SK-N-SH (cell line): ENCODE data around the gene YARS1. TPM values are rescaled to one million over a fixed set of nuclear protein-coding genes. Genes with fewer than 3 reads are reported as not detected.

Source experiments
- CTCF ChIA-PET: fragments of 300-600, 350-600 bp; formaldehyde crosslinking; extraction: SDS; loops from one replicate; lab custom pipeline; 2021; lab: Yijun Ruan, JAX
- POLR2A ChIA-PET: fragments of 350-600 bp; sonication (Branson Sonifier 250); formaldehyde crosslinking; extraction: SDS; loops from one replicate; lab custom pipeline; 2020; ENCODE audit warnings: antibody characterized with exemption, inconsistent platforms; lab: Yijun Ruan, JAX
- DNase-seq: peaks from one replicate; pipeline ENCODE4 v3.0.0; 2012
- H2AFZ ChIP-seq: fragments of 200-600 bp; sonication (generic); 2 replicates; pipeline ENCODE4 v1.8.1; 2016; ENCODE audit warnings: antibody characterized with exemption, mild to moderate bottlenecking, low read depth
- H3F3A ChIP-seq: fragments of 200-600 bp; sonication (generic); replicated peaks from 2 replicates; pipeline ENCODE3; 2016; ENCODE audit warnings: antibody characterized with exemption, mild to moderate bottlenecking; ENCODE audit not compliant: insufficient read depth
- H3K27ac ChIP-seq, 2 experiments: fragments of 200-500 bp in 1 of 2; fragments of 200-600 bp in 1 of 2; sonication (Bioruptor generic) in 1 of 2; sonication (generic), shearing (Covaris generic) in 1 of 2; 2 replicates each; pipeline versions ENCODE4 v1.5.1 to v1.6.1; 2014 to 2016; ENCODE audit warnings: low read depth in 2 of 2, inconsistent platforms in 1 of 2, low read length in 1 of 2, mild to moderate bottlenecking in 1 of 2, mixed read lengths in 1 of 2
- H3K27me3 ChIP-seq: fragments of 200-600 bp; sonication (generic), shearing (Covaris generic); 2 replicates; pipeline ENCODE4 v1.6.1; 2016; ENCODE audit warnings: mixed run types; ENCODE audit not compliant: insufficient read depth
- H3K36me3 ChIP-seq, 2 experiments: fragments of 200-500 bp in 1 of 2; fragments of 200-600 bp in 1 of 2; sonication (Bioruptor generic) in 1 of 2; sonication (generic) in 1 of 2; replicated peaks in 1 of 2; 2 replicates each; pipeline versions ENCODE3 to v1.5.1; 2014 to 2016; ENCODE audit warnings: low read length in 1 of 2, mild to moderate bottlenecking in 1 of 2; ENCODE audit not compliant: insufficient read depth in 2 of 2, control insufficient read depth in 1 of 2
- H3K4me1 ChIP-seq, 2 experiments: fragments of 200-500 bp in 1 of 2; fragments of 200-600 bp in 1 of 2; sonication (Bioruptor generic) in 1 of 2; sonication (generic), shearing (Covaris generic) in 1 of 2; 2 replicates each; pipeline versions ENCODE4 v1.5.1 to v1.6.1; 2014 to 2016; ENCODE audit warnings: low read depth in 1 of 2, low read length in 1 of 2, mixed run types in 1 of 2; ENCODE audit not compliant: insufficient read depth in 2 of 2, control insufficient read depth in 1 of 2
- H3K4me2 ChIP-seq: fragments of 200-600 bp; sonication (generic), shearing (Covaris generic); 2 replicates; pipeline ENCODE4 v1.6.1; 2017; ENCODE audit warnings: mixed run types
- H3K4me3 ChIP-seq, 2 experiments: fragments of 200-500 bp in 1 of 2; fragments of 200-600 bp in 1 of 2; sonication (Bioruptor generic) in 1 of 2; sonication (generic), shearing (Covaris generic) in 1 of 2; 2 replicates each; pipeline versions ENCODE4 v1.5.1 to v1.8.1; 2014 to 2016; ENCODE audit warnings: low read depth in 2 of 2, inconsistent platforms in 1 of 2, low read length in 1 of 2, mild to moderate bottlenecking in 1 of 2, mixed read lengths in 1 of 2, moderate library complexity in 1 of 2
- H3K79me2 ChIP-seq: fragments of 200-600 bp; sonication (generic); 2 replicates; pipeline ENCODE4 v1.8.1; 2017; ENCODE audit warnings: mild to moderate bottlenecking; ENCODE audit not compliant: insufficient read depth
- H3K9ac ChIP-seq: fragments of 200-600 bp; sonication (generic); 2 replicates; pipeline ENCODE4 v1.6.1; 2017; ENCODE audit warnings: mixed run types
- H3K9me2 ChIP-seq: fragments of 200-600 bp; sonication (generic); 2 replicates; pipeline ENCODE4 v1.6.1; 2017; ENCODE audit warnings: mixed run types
- H3K9me3 ChIP-seq: fragments of 200-600 bp; sonication (generic); 2 replicates; pipeline ENCODE4 v1.6.1; 2017; ENCODE audit warnings: mixed run types, mild to moderate bottlenecking, moderate library complexity
- H4K20me1 ChIP-seq: fragments of 200-600 bp; sonication (generic); 2 replicates; pipeline ENCODE4 v1.6.1; 2017; ENCODE audit warnings: mild to moderate bottlenecking, mixed run types; ENCODE audit not compliant: insufficient read depth
- CHD2 ChIP-seq: fragments of 150-350 bp; IDR thresholded peaks from 2 replicates; pipeline ENCODE4 v1.6.1; 2018; ENCODE audit warnings: low read length; ENCODE audit not compliant: partially characterized antibody
- EP300 ChIP-seq, 2 experiments: IDR thresholded peaks; 2 replicates each; pipeline versions ENCODE4 v1.4.0 to v1.6.1; 2012; ENCODE audit warnings: borderline replicate concordance in 1 of 2, low read depth in 1 of 2, low read length in 1 of 2
- EZH2phosphoT487 ChIP-seq: fragments of 200-600 bp; sonication (generic); IDR thresholded peaks from 2 replicates; pipeline ENCODE4 v1.6.1; 2017; ENCODE audit warnings: low read depth, mixed run types, mild to moderate bottlenecking, antibody characterized with exemption, moderate library complexity, borderline replicate concordance
- FOSL2 ChIP-seq: IDR thresholded peaks from 2 replicates; pipeline ENCODE4 v1.4.0; 2012; ENCODE audit warnings: low read depth, mild to moderate bottlenecking, moderate library complexity, borderline replicate concordance
- FOXJ3 ChIP-seq: sonication (generic); formaldehyde crosslinking; IDR thresholded peaks from 2 replicates; pipeline ENCODE4 v1.5.1; 2020; ENCODE audit warnings: mild to moderate bottlenecking, missing genetic modification reagents
- FOXM1 ChIP-seq: IDR thresholded peaks from 2 replicates; pipeline ENCODE4 v1.4.0; 2012; ENCODE audit warnings: low read depth, mild to moderate bottlenecking
- GABPA ChIP-seq: IDR thresholded peaks from 2 replicates; pipeline ENCODE4 v1.4.0; 2012; ENCODE audit warnings: low read depth, mild to moderate bottlenecking
- GATA2 ChIP-seq: sonication (generic); formaldehyde crosslinking; IDR thresholded peaks from 2 replicates; pipeline ENCODE4 v1.5.0; 2020; ENCODE audit warnings: mild to moderate bottlenecking, missing genetic modification reagents
- JUND ChIP-seq: IDR thresholded peaks from 2 replicates; pipeline ENCODE4 v1.4.0; 2012
- MEF2A ChIP-seq: IDR thresholded peaks from 2 replicates; pipeline ENCODE4 v1.4.0; 2012; ENCODE audit warnings: low read depth, borderline replicate concordance
- MXI1 ChIP-seq: IDR thresholded peaks from 2 replicates; pipeline ENCODE4 v1.6.1; 2012; ENCODE audit warnings: mild to moderate bottlenecking, low read depth, low read length, improper control_type of control experiment
- NRF1 ChIP-seq: IDR thresholded peaks from 2 replicates; pipeline ENCODE4 v1.6.1; 2012; ENCODE audit warnings: low read depth, mild to moderate bottlenecking, low read length
- PBX3 ChIP-seq: IDR thresholded peaks from 2 replicates; pipeline ENCODE4; 2012
- POLR2AphosphoS5 ChIP-seq: IDR thresholded peaks from 2 replicates; pipeline ENCODE4 v1.6.1; 2012; ENCODE audit warnings: low read depth, low read length
- RAD21 ChIP-seq: IDR thresholded peaks from 2 replicates; pipeline ENCODE4 v1.6.1; 2012; ENCODE audit warnings: mild to moderate bottlenecking, low read length
- RCOR1 ChIP-seq: fragments of 150-350 bp; IDR thresholded peaks from 2 replicates; pipeline ENCODE4 v1.6.1; 2017; ENCODE audit warnings: antibody characterized with exemption, low read length
- REST ChIP-seq: IDR thresholded peaks from 2 replicates; pipeline ENCODE4 v1.6.1; 2012; ENCODE audit warnings: mild to moderate bottlenecking, low read depth, low read length, moderate library complexity
- RFX5 ChIP-seq: IDR thresholded peaks from 2 replicates; pipeline ENCODE4 v1.6.1; 2012; ENCODE audit warnings: mild to moderate bottlenecking, improper control_type of control experiment, low read length
- RXRA ChIP-seq: IDR thresholded peaks from 2 replicates; pipeline ENCODE4 v1.4.0; 2012; ENCODE audit warnings: low read depth, mild to moderate bottlenecking, borderline replicate concordance
- SIN3A ChIP-seq: IDR thresholded peaks from 2 replicates; pipeline ENCODE4 v1.6.1; 2012; ENCODE audit warnings: low read depth, mild to moderate bottlenecking, low read length, moderate library complexity, borderline replicate concordance
- SMC3 ChIP-seq: IDR thresholded peaks from 2 replicates; pipeline ENCODE4 v1.6.1; 2012; ENCODE audit warnings: low read depth, low read length, improper control_type of control experiment
- TAF1 ChIP-seq: IDR thresholded peaks from 2 replicates; pipeline ENCODE4 v1.6.1; 2012; ENCODE audit warnings: low read depth, mild to moderate bottlenecking, low read length, moderate library complexity, borderline replicate concordance
- TCF12 ChIP-seq: IDR thresholded peaks from 2 replicates; pipeline ENCODE4 v1.4.0; 2012
- TEAD4 ChIP-seq: IDR thresholded peaks from 2 replicates; pipeline ENCODE4 v1.4.0; 2012; ENCODE audit warnings: mild to moderate bottlenecking, borderline replicate concordance; ENCODE audit not compliant: insufficient read depth
- USF1 ChIP-seq: IDR thresholded peaks from 2 replicates; pipeline ENCODE4 v1.4.0; 2012; ENCODE audit warnings: low read depth, borderline replicate concordance
- YY1 ChIP-seq: IDR thresholded peaks from 2 replicates; pipeline ENCODE4 v1.4.0; 2012; ENCODE audit warnings: low read depth, mild to moderate bottlenecking
- WGBS: methylation state at CpG from one replicate; pipeline ENCODE4 v1.1.6; 2017; ENCODE audit warnings: low lambda C conversion rate; 5-methylcytosine and 5-hydroxymethylcytosine counted together
- polyA plus RNA-seq, 3 experiments: library from polyadenylated mRNA; depleted of rRNA; stranded (reverse); fragments of >200 nt; gene quantifications; 2 replicates each; pipeline ENCODE4 v1.2.3, GENCODE V29; 2012
- TF ChIP-seq, protein P1 (sequence below): fragments of 150-350 bp; IDR thresholded peaks from 2 replicates; pipeline ENCODE4 v1.6.1; 2016; ENCODE audit warnings: mild to moderate bottlenecking, low read depth, low read length

The YARS1 gene
- polyA plus RNA-seq, 1 of the 3 experiments (the other 2 are of a cell fraction) = 46.3 TPM

- H3K9me2 ChIP-seq = no peaks in the 10 kb centered on the region
- peaks cover 16 to 26% of the 10 kb centered on the region in 2 experiments for H3K4me1 ChIP-seq
- peak overlapping the region in 1 of 2 experiments; percentile 11; a peak in 2 of 4 replicates for H3K4me3 ChIP-seq
- H3K9me3 ChIP-seq = no peaks in the 10 kb centered on the region
- H2AFZ ChIP-seq = no peak overlapping the region
- peak; percentile 70 for DNase-seq
- peak overlapping the region; percentile 43; the same call in 1 of the 2 replicates for H3K9ac ChIP-seq
- H3K27ac ChIP-seq = peak overlapping the region; percentile 85 to 95
- H3F3A ChIP-seq = peaks cover 47% of the 10 kb centered on the region
- H3K27me3 ChIP-seq = no peaks in the 10 kb centered on the region
- H3K4me2 ChIP-seq = peak overlapping the region; percentile 67
- ChIA-PET POLR2A (interaction anchor here (0.9 to 2.3 kb wide), 4 partner anchors 10 to 42 kb away, joined by 3 to 7 read pairs (median 3); partner anchors contain the start of genes S100PBP and YARS1), CTCF (interaction anchor here (0.6 to 19.0 kb wide), 17 partner anchors 8 to 374 kb away, joined by 3 to 392 read pairs (median 5); partner anchors contain the start of genes S100PBP, SYNC and YARS1)
- H3K79me2 ChIP-seq = no peaks in the 10 kb centered on the region
- H3K36me3 ChIP-seq = peaks cover 39 to 42% of the 10 kb centered on the region in 2 experiments
- WGBS = 4% methylated on average over 2 of the region's 2 CpGs
- peaks cover 6% of the 10 kb centered on the region; the same call in 1 of the 2 replicates for H4K20me1 ChIP-seq
- TF ChIP-seq FOXJ3 = no peak
- TF ChIP-seq GATA2 = no peak
- no peak for TF ChIP-seq FOXM1
- peak; percentile 50; the same call in 1 of the 2 replicates for TF ChIP-seq PBX3
- TF ChIP-seq CHD2 = no peak
- TF ChIP-seq TAF1 = no peak
- TF ChIP-seq TCF12 = no peak
- TF ChIP-seq EZH2phosphoT487 = no peak
- no peak for TF ChIP-seq POLR2AphosphoS5
- TF ChIP-seq USF1 = no peak
- TF ChIP-seq GABPA = no peak
- TF ChIP-seq RAD21 = peak; percentile 11; the same call in 1 of the 2 replicates
- TF ChIP-seq MXI1 = peak; percentile 41; the same call in 1 of the 2 replicates
- TF ChIP-seq YY1 = no peak; the same call in 1 of the 2 replicates
- TF ChIP-seq NRF1 = no peak
- no peak for TF ChIP-seq RCOR1
- peak; percentile 20; the same call in 1 of the 2 replicates for TF ChIP-seq RXRA
- TF ChIP-seq RFX5 = no peak
- TF ChIP-seq REST = no peak
- TF ChIP-seq TEAD4 = no peak; the same call in 1 of the 2 replicates
- TF ChIP-seq FOSL2 = peak; percentile 16; the same call in 1 of the 2 replicates
- no peak for TF ChIP-seq SMC3
- TF ChIP-seq, protein P1, sequence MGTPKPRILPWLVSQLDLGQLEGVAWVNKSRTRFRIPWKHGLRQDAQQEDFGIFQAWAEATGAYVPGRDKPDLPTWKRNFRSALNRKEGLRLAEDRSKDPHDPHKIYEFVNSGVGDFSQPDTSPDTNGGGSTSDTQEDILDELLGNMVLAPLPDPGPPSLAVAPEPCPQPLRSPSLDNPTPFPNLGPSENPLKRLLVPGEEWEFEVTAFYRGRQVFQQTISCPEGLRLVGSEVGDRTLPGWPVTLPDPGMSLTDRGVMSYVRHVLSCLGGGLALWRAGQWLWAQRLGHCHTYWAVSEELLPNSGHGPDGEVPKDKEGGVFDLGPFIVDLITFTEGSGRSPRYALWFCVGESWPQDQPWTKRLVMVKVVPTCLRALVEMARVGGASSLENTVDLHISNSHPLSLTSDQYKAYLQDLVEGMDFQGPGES = no peak
- TF ChIP-seq JUND = peak; percentile 14; the same call in 1 of the 2 replicates
- no peak for TF ChIP-seq MEF2A
- TF ChIP-seq EP300 (IDR thresholded peaks at IDR 0.05; ENCODE audit: borderline replicate concordance in 1 of 2, low read depth in 1 of 2, low read length in 1 of 2) = peak in 1 of 2 experiments; percentile 25; a peak in 1 of 4 replicates
- no peak for TF ChIP-seq SIN3A
Measured at GRCh38 chr1:32774950-32775634, 42.1 kb downstream of the YARS1 start.
